NCI-H460 (cell line): ENCODE measurements around the gene FREM2. TPM values are rescaled to one million over a fixed set of nuclear protein-coding genes. Genes with fewer than 3 reads are reported as not detected.

ENCODE experiments used
- DNase-seq: peaks from one replicate; pipeline ENCODE4 v3.0.0-alpha.2; 2016; ENCODE audit warnings: low read depth; ENCODE audit errors: extremely low read depth
- total RNA-seq: library from RNA; depleted of rRNA; stranded (reverse); fragments of >200 nt; shearing (Covaris generic); gene quantifications from 2 replicates; pipeline ENCODE4 v1.2.3, GENCODE V29; 2014

FREM2 gene
- total RNA-seq, 1 experiment from 2014 or later: 0.37 TPM

DNA sequence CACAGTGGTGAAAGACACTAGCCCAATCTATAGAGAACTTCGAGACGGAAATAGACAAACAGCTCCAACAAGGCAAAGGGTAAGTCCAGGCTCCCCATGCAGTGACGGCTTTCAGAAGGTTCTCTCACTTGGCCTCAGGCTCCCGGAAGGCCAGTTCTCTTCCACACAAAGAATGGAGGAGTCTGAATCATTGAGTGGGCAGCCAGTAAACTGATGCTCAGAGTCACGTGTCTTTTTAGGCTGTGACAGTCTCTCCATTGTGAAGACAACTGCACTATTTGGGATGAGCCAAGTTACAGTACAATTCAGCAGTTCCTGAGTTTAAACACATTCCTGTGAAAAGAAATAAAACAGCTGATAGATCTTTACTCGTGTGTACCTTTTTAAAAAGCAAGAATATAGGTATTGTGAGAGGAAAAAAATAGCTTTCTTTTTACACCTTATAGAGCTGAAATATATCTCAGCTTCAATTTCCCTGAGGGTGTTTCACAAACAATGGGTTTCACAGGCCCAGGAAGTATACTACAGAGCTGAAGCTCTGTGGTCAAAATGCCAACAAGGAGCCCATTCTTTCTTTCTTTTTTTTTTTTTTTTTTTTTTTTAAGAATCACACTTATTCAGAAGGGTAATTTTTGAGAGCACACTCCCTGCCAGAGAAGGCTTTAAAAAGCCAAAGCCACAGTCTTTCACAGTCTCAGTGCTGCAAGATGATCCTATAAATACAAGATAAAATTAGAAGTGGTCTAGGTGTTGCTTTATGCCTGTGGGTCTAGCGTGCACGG is 135.1 kb downstream of the FREM2 start:
- DNase-seq: no peak

DNA sequence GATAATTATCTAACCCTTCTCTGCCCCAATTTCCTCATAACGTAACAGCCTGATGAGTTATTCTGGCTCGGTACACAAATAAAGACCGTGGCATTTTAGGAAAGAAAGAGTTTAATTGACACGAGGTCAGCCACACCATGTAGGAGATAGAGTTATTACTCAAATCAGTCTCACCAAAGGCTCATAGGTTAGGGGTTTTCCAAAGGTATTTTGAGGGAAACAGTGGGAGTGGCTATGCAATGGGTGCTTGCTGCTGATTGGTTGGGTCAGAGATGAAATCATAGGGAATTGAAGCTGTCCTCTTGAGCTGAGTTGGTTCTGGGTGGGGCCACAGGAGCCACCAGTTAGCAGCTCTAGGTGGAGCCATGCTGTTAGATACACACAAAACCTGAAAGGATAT is 137.5 kb downstream of the FREM2 start:
- no peak for DNase-seq

DNA sequence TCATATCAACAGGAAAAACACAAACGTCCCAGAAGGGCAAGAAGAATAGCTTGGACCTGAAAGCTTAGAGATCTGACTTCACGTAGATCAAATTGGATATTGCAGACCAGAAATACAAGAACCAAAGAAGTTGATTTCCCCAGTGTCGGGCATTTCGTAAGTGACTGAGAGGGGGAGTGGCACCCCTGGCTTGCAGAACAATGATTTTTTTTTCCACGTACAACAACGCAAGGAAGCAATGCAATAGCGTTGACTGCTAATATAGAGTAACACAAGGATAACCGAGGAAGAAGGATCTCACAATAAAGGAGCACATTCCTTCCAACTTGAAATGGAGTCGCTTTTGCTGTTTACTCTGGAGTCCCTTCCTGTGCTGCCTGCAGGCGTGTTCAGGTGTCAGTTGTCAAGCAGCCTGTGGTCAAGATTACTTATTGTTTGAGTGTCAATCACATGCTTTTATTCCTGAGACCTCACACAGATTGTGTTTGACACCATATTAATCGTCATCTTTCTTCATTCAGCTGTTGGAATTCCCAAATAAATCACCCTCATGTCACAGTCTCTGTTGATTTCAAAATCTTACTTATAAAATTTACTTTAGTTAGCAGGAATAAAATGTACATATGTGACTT is 139.4 kb downstream of the FREM2 start:
- DNase-seq: no peak

GRCh38 chr13:38830442-38831045 is 143.7 kb downstream of the FREM2 start:
- DNase-seq: no peak

- DNase-seq: no peak
Observed at GRCh38 chr13:38844581-38844980, 157.7 kb downstream of the FREM2 start.

DNA sequence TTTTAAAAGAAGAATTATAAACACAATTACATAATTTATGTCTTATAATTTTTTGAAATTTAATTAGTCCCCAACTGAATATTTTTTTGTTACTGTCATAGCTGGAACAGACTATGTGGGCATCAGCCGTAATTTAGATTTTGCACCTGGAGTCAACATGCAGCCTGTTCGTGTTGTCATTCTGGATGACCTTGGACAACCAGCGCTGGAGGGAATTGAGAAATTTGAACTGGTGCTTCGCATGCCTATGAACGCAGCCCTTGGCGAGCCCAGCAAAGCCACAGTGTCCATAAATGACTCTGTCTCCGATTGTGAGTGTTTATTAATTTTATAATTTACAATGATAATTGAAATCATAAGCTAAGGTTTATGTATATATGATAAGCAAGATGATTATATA is 161.5 kb downstream of the FREM2 start:
- no peak for DNase-seq

- no peak for DNase-seq
Observed at GRCh38 chr13:38849315-38849714, 162.4 kb downstream of the FREM2 start.

- DNase-seq: no peak
Observed at GRCh38 chr13:38850868-38851626, 164.2 kb downstream of the FREM2 start.

DNA sequence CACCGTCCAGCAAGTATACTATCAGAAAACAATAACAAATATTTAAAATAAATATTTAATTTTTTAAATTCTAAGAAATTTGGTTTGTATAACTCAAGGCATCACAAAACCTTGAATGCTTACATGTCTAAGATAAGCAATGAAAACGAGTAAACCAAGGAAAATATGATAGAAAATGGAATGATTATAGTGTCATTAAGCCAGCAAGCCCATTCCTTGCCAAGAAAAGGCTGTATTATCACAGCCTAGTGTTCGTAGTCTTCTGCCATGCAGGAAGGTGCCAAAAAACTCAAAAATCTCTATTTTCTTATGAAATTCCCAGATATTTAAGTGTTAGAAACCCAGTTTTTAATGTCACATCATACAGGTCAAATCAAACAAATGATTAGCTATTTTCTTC is 167.3 kb downstream of the FREM2 start:
- DNase-seq: no peak

GRCh38 chr13:38856065-38856464 is 169.2 kb downstream of the FREM2 start:
- no peak for DNase-seq

- DNase-seq: no peak
Observed at GRCh38 chr13:38862443-38862842, 175.6 kb downstream of the FREM2 start.

GRCh38 chr13:38863536-38863935 is 176.7 kb downstream of the FREM2 start:
- no peak for DNase-seq

DNA sequence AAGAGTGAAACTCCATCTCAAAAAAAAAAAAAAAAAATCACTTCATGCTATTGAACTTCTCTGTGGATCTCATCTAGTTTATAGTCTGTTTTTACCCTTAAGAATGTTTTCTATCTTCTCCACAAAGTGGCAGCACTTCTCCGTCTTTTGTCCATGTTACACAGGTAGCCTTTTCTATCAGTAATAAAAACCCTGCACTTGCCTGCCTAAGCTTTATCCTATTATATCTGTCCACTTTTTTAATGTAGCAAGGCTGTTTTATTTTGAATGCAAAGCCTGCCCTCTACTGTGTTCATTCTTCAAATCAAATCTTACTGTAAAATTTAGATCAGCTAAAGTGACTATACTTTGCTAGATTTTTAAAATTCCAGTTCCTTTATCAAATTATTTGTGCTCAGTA is 179.8 kb downstream of the FREM2 start:
- no peak for DNase-seq

DNA sequence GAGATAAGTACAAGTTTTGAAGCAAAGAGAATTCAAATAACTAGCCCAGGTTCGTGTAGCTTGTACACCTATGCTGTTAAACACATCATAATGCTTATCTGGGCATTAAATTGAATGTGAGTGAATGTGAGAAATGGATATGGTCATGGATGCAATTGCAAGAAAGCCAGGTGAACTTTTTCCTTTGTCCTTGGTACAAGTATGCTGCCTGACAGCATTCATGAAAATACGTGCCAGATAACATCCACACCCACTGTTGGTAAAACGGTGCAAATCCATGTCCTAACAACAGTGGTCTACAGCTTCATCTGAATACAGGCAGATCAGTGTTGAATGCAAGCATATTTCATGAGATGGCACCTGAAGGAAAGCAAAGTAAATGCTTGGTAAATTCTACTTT is 181.5 kb downstream of the FREM2 start:
- DNase-seq: no peak

DNA sequence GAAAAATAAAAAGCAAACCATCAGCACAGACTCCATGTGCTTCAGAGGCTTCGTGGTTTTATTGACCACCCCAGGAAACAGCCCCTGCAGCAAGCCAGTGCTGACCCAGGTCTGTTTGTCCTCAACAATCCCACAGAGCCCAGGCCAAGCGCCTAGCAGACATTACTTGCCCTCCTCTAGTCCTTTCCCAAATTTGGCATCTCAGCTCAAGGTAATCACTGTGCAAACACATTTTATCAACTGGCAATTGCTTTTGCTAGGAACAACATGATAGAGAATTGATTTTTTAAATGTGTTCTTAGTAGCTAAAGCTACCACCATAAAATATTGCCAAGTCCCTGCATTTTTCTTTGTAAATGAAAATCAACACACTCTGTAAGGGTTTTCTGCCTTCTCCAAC is 182.0 kb downstream of the FREM2 start:
- DNase-seq: no peak

DNA sequence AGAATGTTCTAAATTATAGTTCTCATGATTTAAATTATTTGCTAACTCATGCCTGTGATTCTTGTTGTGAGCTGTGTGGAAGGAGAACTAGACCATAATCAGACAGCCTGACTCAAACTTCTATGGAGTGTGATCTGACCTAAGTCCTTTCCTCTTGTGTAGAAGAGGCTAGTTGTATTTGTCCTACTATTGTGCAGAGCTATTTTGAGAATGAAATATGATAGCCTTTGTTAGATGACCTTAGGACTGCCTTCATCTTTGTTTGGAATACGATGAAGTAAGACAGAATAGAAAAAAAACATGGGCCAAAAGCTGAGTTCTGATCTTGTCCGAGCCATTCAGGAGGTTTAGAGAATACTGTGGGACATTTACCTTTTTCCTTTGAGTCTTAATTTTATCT is 184.4 kb downstream of the FREM2 start:
- DNase-seq: no peak

GRCh38 chr13:38872693-38873092 is 185.8 kb downstream of the FREM2 start:
- DNase-seq: peak; percentile 31

- DNase-seq: no peak
Observed at GRCh38 chr13:38875186-38875875, 188.5 kb downstream of the FREM2 start.

DNA sequence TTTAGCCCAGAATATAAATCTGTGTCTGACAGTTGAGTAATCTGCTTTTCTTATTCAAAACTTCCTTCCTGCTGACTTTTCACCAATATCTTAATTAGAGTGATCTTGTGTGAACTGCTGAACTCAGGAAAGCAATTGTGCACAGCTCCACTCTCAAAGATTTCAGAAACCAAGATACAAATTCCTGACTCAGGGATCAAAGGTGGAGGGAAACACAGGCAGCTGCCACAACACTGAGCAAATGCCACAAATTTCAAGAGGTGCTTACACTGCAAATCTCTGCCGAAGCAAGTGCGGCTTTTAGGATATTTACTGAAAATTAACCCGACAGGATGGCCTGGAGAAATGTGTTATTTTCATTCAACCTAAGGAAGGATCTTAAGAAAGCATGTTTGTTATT is 192.4 kb downstream of the FREM2 start:
- no peak for DNase-seq

DNA sequence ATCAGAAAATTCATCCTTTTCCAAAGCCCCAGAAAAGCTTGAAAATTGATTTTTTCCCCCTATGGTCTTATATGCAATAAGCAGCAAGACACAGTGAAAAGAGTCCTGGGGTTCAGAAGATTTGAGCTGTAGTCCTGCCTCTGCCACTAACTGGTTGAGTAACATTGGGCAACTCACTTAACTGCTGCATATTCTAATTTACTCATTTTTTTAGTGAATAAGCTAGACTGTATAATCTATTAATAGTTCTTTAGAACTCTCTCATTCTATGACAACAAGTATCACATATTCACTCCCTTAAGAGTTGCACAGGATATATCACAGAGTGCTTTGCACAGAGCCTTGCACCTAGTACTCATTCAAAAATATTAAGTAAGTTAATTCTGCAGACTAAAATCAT is 192.9 kb downstream of the FREM2 start:
- DNase-seq: no peak

DNA sequence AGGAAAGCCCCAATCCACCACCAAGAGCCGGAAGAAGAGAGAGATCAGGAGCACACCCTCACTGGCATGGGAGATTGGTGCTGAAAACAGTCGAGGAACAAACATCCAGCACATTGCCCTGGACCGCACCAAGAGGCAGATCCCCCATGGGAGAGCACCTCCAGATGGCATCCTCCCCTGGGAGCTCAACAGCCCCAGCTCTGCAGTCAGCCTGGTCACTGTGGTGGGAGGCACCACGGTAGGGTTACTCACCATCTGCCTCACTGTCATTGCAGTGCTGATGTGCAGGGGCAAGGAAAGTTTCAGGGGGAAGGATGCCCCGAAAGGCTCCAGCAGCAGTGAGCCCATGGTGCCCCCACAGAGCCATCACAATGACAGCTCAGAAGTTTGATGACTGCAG is 193.5 kb downstream of the FREM2 start:
- no peak for DNase-seq
